Measurements from ENCODE around the gene PLRG1.

DNA sequence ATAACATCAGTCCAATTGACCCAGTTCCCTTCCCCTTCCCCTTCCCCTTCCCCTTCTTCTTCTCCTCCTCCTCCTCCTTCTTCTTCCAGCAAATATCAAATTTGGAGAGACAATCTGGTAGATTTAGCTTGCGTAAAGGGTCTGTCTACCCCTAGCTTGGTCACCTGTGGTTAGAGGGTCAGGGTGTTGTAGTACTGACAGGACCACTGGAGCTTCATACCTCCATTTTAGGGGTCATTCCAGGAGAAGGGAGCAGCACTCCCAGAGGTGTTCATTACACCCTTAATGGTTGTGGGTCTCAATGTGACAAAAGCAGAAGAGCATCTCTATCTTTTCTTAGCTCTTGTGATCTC lies 8.9 kb upstream of the PLRG1 start:
- TF ChIP-seq, protein P1, sequence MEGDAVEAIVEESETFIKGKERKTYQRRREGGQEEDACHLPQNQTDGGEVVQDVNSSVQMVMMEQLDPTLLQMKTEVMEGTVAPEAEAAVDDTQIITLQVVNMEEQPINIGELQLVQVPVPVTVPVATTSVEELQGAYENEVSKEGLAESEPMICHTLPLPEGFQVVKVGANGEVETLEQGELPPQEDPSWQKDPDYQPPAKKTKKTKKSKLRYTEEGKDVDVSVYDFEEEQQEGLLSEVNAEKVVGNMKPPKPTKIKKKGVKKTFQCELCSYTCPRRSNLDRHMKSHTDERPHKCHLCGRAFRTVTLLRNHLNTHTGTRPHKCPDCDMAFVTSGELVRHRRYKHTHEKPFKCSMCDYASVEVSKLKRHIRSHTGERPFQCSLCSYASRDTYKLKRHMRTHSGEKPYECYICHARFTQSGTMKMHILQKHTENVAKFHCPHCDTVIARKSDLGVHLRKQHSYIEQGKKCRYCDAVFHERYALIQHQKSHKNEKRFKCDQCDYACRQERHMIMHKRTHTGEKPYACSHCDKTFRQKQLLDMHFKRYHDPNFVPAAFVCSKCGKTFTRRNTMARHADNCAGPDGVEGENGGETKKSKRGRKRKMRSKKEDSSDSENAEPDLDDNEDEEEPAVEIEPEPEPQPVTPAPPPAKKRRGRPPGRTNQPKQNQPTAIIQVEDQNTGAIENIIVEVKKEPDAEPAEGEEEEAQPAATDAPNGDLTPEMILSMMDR (tag by site-specific recombination; IDR thresholded peaks at IDR 0.05): no peak
- no peak for TF ChIP-seq ZNF843 (tag by site-specific recombination; IDR thresholded peaks at IDR 0.05)
- no peak for TF ChIP-seq ZBTB17 (tag by site-specific recombination; IDR thresholded peaks at IDR 0.05)
- no peak for TF ChIP-seq ZBTB10 (tag by site-specific recombination; IDR thresholded peaks at IDR 0.05)
- TF ChIP-seq SCRT2 (tag by site-specific recombination; IDR thresholded peaks at IDR 0.05): no peak
- TF ChIP-seq, protein P2, sequence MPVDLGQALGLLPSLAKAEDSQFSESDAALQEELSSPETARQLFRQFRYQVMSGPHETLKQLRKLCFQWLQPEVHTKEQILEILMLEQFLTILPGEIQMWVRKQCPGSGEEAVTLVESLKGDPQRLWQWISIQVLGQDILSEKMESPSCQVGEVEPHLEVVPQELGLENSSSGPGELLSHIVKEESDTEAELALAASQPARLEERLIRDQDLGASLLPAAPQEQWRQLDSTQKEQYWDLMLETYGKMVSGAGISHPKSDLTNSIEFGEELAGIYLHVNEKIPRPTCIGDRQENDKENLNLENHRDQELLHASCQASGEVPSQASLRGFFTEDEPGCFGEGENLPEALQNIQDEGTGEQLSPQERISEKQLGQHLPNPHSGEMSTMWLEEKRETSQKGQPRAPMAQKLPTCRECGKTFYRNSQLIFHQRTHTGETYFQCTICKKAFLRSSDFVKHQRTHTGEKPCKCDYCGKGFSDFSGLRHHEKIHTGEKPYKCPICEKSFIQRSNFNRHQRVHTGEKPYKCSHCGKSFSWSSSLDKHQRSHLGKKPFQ (tag by site-specific recombination; IDR thresholded peaks at IDR 0.05): no peak
- no peak for TF ChIP-seq ZNF768 (tag by site-specific recombination; IDR thresholded peaks at IDR 0.05)
